Activated CD4-positive, alpha-beta T cell treated with anti-CD3 and anti-CD28 coated beads for 36 hours (primary cell): ENCODE measurements around the gene CAT. TPM values are rescaled to one million over a fixed set of nuclear protein-coding genes. Genes with fewer than 3 reads are reported as not detected.

ENCODE experiments used
- ATAC-seq: fragments of 200-7000 bp; cut with Tn5 transposase; one replicate; pipeline ENCODE4 v1.10.0; 2021; ENCODE audit warnings: mild to moderate bottlenecking, moderate library complexity
- CTCF ChIA-PET: fragments of 350-600 bp; sonication (Branson Sonifier 250); formaldehyde crosslinking; loops from one replicate; lab custom pipeline; 2021; ENCODE audit warnings: antibody characterized with exemption; lab: Charles Lee
- POLR2A ChIA-PET: fragments of 350-600 bp; sonication (Branson Sonifier 250); formaldehyde crosslinking; loops from one replicate; lab custom pipeline; 2021; ENCODE audit warnings: antibody characterized with exemption, inconsistent platforms; lab: Charles Lee
- DNase-seq: peaks from one replicate; pipeline ENCODE4 v3.0.0-alpha.2; 2020
- H3K27ac Mint-ChIP-seq: one replicate; pipeline ENCODE4 v1.8.0; 2021; ENCODE audit warnings: mixed read lengths
- H3K27me3 Mint-ChIP-seq: one replicate; pipeline ENCODE4 v1.8.0; 2021; ENCODE audit warnings: mixed read lengths
- H3K36me3 Mint-ChIP-seq: one replicate; pipeline ENCODE4 v1.8.0; 2021; ENCODE audit warnings: low read depth, mixed read lengths
- H3K4me1 Mint-ChIP-seq: one replicate; pipeline ENCODE4 v1.8.0; 2021; ENCODE audit warnings: mixed read lengths
- H3K4me3 Mint-ChIP-seq: one replicate; pipeline ENCODE4 v1.8.0; 2021; ENCODE audit warnings: mild to moderate bottlenecking, moderate library complexity, mixed read lengths
- H3K9me3 Mint-ChIP-seq: one replicate; pipeline ENCODE4 v1.8.0; 2021; ENCODE audit warnings: low read depth, mixed read lengths
- intact Hi-C, 2 experiments: fragments of 100-400 bp; cut with DNase I in 1 of 2; cut with micrococcal nuclease in 1 of 2; formaldehyde crosslinking; loops; one replicate each; pipeline versions ENCODE4 v1.14.2 to v1.15.1; 2022 to 2024; cut with DNase I, micrococcal nuclease
- total RNA-seq, 2 experiments: library from RNA; stranded (reverse); gene quantifications; one replicate each; pipeline ENCODE4 v1.2.3, GENCODE V29; 2021

CAT gene
- total RNA-seq, 2 experiments from 2014 or later = 25.1 to 25.5 TPM

GRCh38 chr11:34425867-34426266 lies 12.9 kb upstream of the CAT start:
- H3K27ac Mint-ChIP-seq = no peak overlapping the region
- POLR2A ChIA-PET = no interaction called here
- intact Hi-C loops = no loop called here
- no peaks in the 10 kb centered on the region for H3K36me3 Mint-ChIP-seq
- H3K9me3 Mint-ChIP-seq = no peaks in the 10 kb centered on the region
- H3K27me3 Mint-ChIP-seq = peaks cover 9% of the 10 kb centered on the region
- ATAC-seq = no peak
- DNase-seq = no peak
- peaks cover 2% of the 10 kb centered on the region for H3K4me1 Mint-ChIP-seq
- CTCF ChIA-PET = interaction anchor here (1.0 to 1.1 kb wide), 2 partner anchors 63 to 66 kb away, joined by 3 read pairs; no protein-coding TSS in a partner anchor
- no peak overlapping the region for H3K4me3 Mint-ChIP-seq

- ChIA-PET POLR2A (no interaction called here), CTCF (no interaction called here)
- H3K4me1 Mint-ChIP-seq = peaks cover 2% of the 10 kb centered on the region
- H3K4me3 Mint-ChIP-seq = no peak overlapping the region
- no peak for ATAC-seq
- H3K27ac Mint-ChIP-seq = no peak overlapping the region
- no peaks in the 10 kb centered on the region for H3K36me3 Mint-ChIP-seq
- intact Hi-C loops = no loop called here
- no peaks in the 10 kb centered on the region for H3K9me3 Mint-ChIP-seq
- H3K27me3 Mint-ChIP-seq = peaks cover 9% of the 10 kb centered on the region
- DNase-seq = no peak
Measured at GRCh38 chr11:34426766-34427185, 12.0 kb upstream of the CAT start.

- DNase-seq = no peak
- intact Hi-C loops = no loop called here
- Mint-ChIP-seq H3K36me3 (no peaks in the 10 kb centered on the region), H3K27ac (no peak overlapping the region), H3K4me1 (peaks cover under 1% of the 10 kb centered on the region), H3K27me3 (peaks cover 6% of the 10 kb centered on the region), H3K9me3 (no peaks in the 10 kb centered on the region), H3K4me3 (no peak overlapping the region)
- CTCF ChIA-PET = interaction anchor here (0.6 kb wide), 1 partner anchor 18 kb away, joined by 3 read pairs; no protein-coding TSS in a partner anchor
- no peak for ATAC-seq
- POLR2A ChIA-PET = no interaction called here
Measured at GRCh38 chr11:34427186-34427805, 11.4 kb upstream of the CAT start.

- ChIA-PET POLR2A (no interaction called here), CTCF (interaction anchor here (0.6 kb wide), 1 partner anchor 36 kb away, joined by 4 read pairs; no protein-coding TSS in a partner anchor)
- Mint-ChIP-seq H3K9me3 (no peaks in the 10 kb centered on the region), H3K4me3 (no peak overlapping the region), H3K27me3 (peaks cover 4% of the 10 kb centered on the region), H3K4me1 (no peaks in the 10 kb centered on the region), H3K36me3 (no peaks in the 10 kb centered on the region), H3K27ac (no peak overlapping the region)
- ATAC-seq (no peak), DNase-seq (no peak)
- intact Hi-C loops = loop anchor here in 1 of 2 experiments (10.0 kb wide), 1 partner anchor 1233 kb away; the partner anchor contains the start of gene TRIM44
Measured at GRCh38 chr11:34431979-34432378, 6.8 kb upstream of the CAT start.

- H3K9me3 Mint-ChIP-seq = no peaks in the 10 kb centered on the region
Measured at GRCh38 chr11:34432822-34433221, 5.9 kb upstream of the CAT start.

GRCh38 chr11:34433899-34434298 lies 4.8 kb upstream of the CAT start:
- peaks cover 2% of the 10 kb centered on the region for H3K27me3 Mint-ChIP-seq
- no peaks in the 10 kb centered on the region for H3K36me3 Mint-ChIP-seq
- H3K27ac Mint-ChIP-seq = no peak overlapping the region
- intact Hi-C loops = loop anchor here in 1 of 2 experiments (10.0 kb wide), 1 partner anchor 1231 kb away; the partner anchor contains the start of gene TRIM44
- ChIA-PET POLR2A (no interaction called here), CTCF (interaction anchor here (1.0 to 1.4 kb wide), 4 partner anchors 13 to 35 kb away, joined by 3 to 4 read pairs (median 3); no protein-coding TSS in a partner anchor)
- H3K9me3 Mint-ChIP-seq = no peaks in the 10 kb centered on the region
- ATAC-seq = no peak
- no peak overlapping the region for H3K4me3 Mint-ChIP-seq
- DNase-seq = no peak
- H3K4me1 Mint-ChIP-seq = no peaks in the 10 kb centered on the region

More at GRCh38 chr11:34432822-34433221, 5.9 kb upstream of the CAT start:
- intact Hi-C loops = loop anchor here in 1 of 2 experiments (10.0 kb wide), 1 partner anchor 1232 kb away; the partner anchor contains the start of gene TRIM44
- Mint-ChIP-seq H3K27me3 (peaks cover 4% of the 10 kb centered on the region), H3K27ac (no peak overlapping the region), H3K36me3 (no peaks in the 10 kb centered on the region), H3K4me3 (no peak overlapping the region), H3K4me1 (no peaks in the 10 kb centered on the region)
- POLR2A ChIA-PET = no interaction called here
- CTCF ChIA-PET = interaction anchor here (1.0 to 1.4 kb wide), 4 partner anchors 14 to 36 kb away, joined by 3 to 4 read pairs (median 3); no protein-coding TSS in a partner anchor
- ATAC-seq (no peak), DNase-seq (no peak)

- no peaks in the 10 kb centered on the region for H3K9me3 Mint-ChIP-seq
- H3K4me1 Mint-ChIP-seq = peaks cover 18% of the 10 kb centered on the region
- peak overlapping the region; percentile 86 for H3K4me3 Mint-ChIP-seq
- no peak overlapping the region for H3K27ac Mint-ChIP-seq
- intact Hi-C loops = loop anchor here (1.0 to 10.0 kb wide), 15 partner anchors 31 to 1227 kb away; partner anchors contain the start of genes NAT10 (in 2 of the 2), ABTB2 (in 1 of the 2), CAPRIN1 (in 1 of the 2) and FBXO3 (in 1 of the 2)
- DNase-seq = no peak
- POLR2A ChIA-PET = interaction anchor here (0.6 kb wide), 1 partner anchor 74 kb away, joined by 3 read pairs; no protein-coding TSS in a partner anchor
- H3K27me3 Mint-ChIP-seq = no peaks in the 10 kb centered on the region
- no peak for ATAC-seq
- CTCF ChIA-PET = interaction anchor here (0.8 to 1.5 kb wide), 4 partner anchors 31 to 263 kb away, joined by 3 to 4 read pairs (median 4); no protein-coding TSS in a partner anchor
- no peaks in the 10 kb centered on the region for H3K36me3 Mint-ChIP-seq
Measured at GRCh38 chr11:34437224-34438125, 1.3 kb upstream of the CAT start.

- no peak for ATAC-seq
- no peak for DNase-seq
- intact Hi-C loops = loop anchor here (1.0 to 10.0 kb wide), 10 partner anchors 29 to 1225 kb away; partner anchors contain the start of genes APIP (in 1 of the 2), HIPK3 (in 1 of the 2), LMO2 (in 1 of the 2) and PDHX (in 1 of the 2)
- no peaks in the 10 kb centered on the region for H3K9me3 Mint-ChIP-seq
- ChIA-PET CTCF (interaction anchor here (1.0 kb wide), 1 partner anchor 8 kb away, joined by 3 read pairs; no protein-coding TSS in a partner anchor), POLR2A (interaction anchor here (0.6 kb wide), 1 partner anchor 338 kb away, joined by 3 read pairs; no protein-coding TSS in a partner anchor)
- peaks cover 29% of the 10 kb centered on the region for H3K4me1 Mint-ChIP-seq
- H3K27ac Mint-ChIP-seq = peak overlapping the region; percentile 93
- peak overlapping the region; percentile 86 for H3K4me3 Mint-ChIP-seq
- H3K36me3 Mint-ChIP-seq = no peaks in the 10 kb centered on the region
- no peaks in the 10 kb centered on the region for H3K27me3 Mint-ChIP-seq
Measured at GRCh38 chr11:34439610-34440198, 970 bp downstream of the CAT start.

GRCh38 chr11:34441814-34442213 lies 3.1 kb downstream of the CAT start:
- Mint-ChIP-seq H3K4me1 (peaks cover 29% of the 10 kb centered on the region), H3K9me3 (no peaks in the 10 kb centered on the region), H3K36me3 (no peaks in the 10 kb centered on the region), H3K27me3 (no peaks in the 10 kb centered on the region), H3K27ac (no peak overlapping the region), H3K4me3 (no peak overlapping the region)
- DNase-seq (no peak), ATAC-seq (no peak)
- intact Hi-C loops = no loop called here
- POLR2A ChIA-PET = no interaction called here
- CTCF ChIA-PET = interaction anchor here (0.8 kb wide), 2 partner anchors 740 to 823 kb away, joined by 3 to 4 read pairs; no protein-coding TSS in a partner anchor

GRCh38 chr11:34443136-34443535 lies 4.4 kb downstream of the CAT start:
- DNase-seq (no peak), ATAC-seq (no peak)
- CTCF ChIA-PET = interaction anchor here (0.6 kb wide), 1 partner anchor 303 kb away, joined by 3 read pairs; no protein-coding TSS in a partner anchor
- intact Hi-C loops = no loop called here
- Mint-ChIP-seq H3K27ac (no peak overlapping the region), H3K36me3 (no peaks in the 10 kb centered on the region), H3K4me3 (no peak overlapping the region), H3K9me3 (no peaks in the 10 kb centered on the region), H3K27me3 (no peaks in the 10 kb centered on the region), H3K4me1 (peaks cover 38% of the 10 kb centered on the region)
- POLR2A ChIA-PET = no interaction called here
